DND-41 (cell line): ENCODE results near the gene BCKDK.

Experiments used
- ATAC-seq: fragments of 200-7000 bp; cut with Tn5 transposase; 3 replicates; pipeline ENCODE4 v1.9.1; 2021; ENCODE audit warnings: low read depth; ENCODE audit not compliant: insufficient read depth
- DNase-seq: peaks from one replicate; pipeline ENCODE4 v3.0.0-alpha.2; 2020
- H2AFZ ChIP-seq: 2 replicates; pipeline ENCODE4 v1.6.0; 2012; ENCODE audit warnings: low read depth, low read length
- H3K27ac ChIP-seq: 2 replicates; pipeline ENCODE4 v1.5.1; 2012; ENCODE audit warnings: low read length, inconsistent platforms
- H3K27me3 ChIP-seq: fragments of 200-600 bp; sonication (generic); 2 replicates; pipeline ENCODE4 v1.6.0; 2012; ENCODE audit warnings: low read length, mild to moderate bottlenecking, inconsistent platforms; ENCODE audit not compliant: insufficient read depth, poor library complexity
- H3K36me3 ChIP-seq: 2 replicates; pipeline ENCODE4 v1.5.1; 2012; ENCODE audit warnings: low read length, inconsistent platforms; ENCODE audit not compliant: insufficient read depth
- H3K4me1 ChIP-seq: 2 replicates; pipeline ENCODE4 v1.5.1; 2012; ENCODE audit warnings: mild to moderate bottlenecking, low read length; ENCODE audit not compliant: insufficient read depth
- H3K4me2 ChIP-seq: 2 replicates; pipeline ENCODE4 v1.6.0; 2012; ENCODE audit warnings: mild to moderate bottlenecking, moderate library complexity, low read length, inconsistent platforms; ENCODE audit not compliant: insufficient read depth
- H3K4me3 ChIP-seq, 2 experiments: fragments of 200-600 bp in 1 of 2; shearing (Covaris generic) in 1 of 2; 2 replicates each; pipeline ENCODE4 v1.5.1; 2012 to 2016; ENCODE audit warnings: inconsistent platforms in 2 of 2, low read length in 2 of 2, mild to moderate bottlenecking in 2 of 2, low read depth in 1 of 2, moderate library complexity in 1 of 2
- H3K79me2 ChIP-seq: 2 replicates; pipeline ENCODE4 v1.6.0; 2012; ENCODE audit warnings: low read length, inconsistent platforms; ENCODE audit not compliant: insufficient read depth
- H3K9ac ChIP-seq: 2 replicates; pipeline ENCODE4 v1.6.0; 2012; ENCODE audit warnings: low read depth, mild to moderate bottlenecking, inconsistent platforms, low read length, moderate library complexity
- H3K9me3 ChIP-seq: 2 replicates; pipeline ENCODE4 v1.5.1; 2012; ENCODE audit warnings: low read length, moderate library complexity, mild to moderate bottlenecking, inconsistent platforms; ENCODE audit not compliant: insufficient read depth, severe bottlenecking
- H4K20me1 ChIP-seq: 2 replicates; pipeline ENCODE4 v1.6.0; 2012; ENCODE audit warnings: low read length; ENCODE audit not compliant: insufficient read depth
- EZH2 ChIP-seq: IDR thresholded peaks from 3 replicates; pipeline ENCODE4 v1.6.1; 2012; ENCODE audit warnings: borderline replicate concordance, low read depth, mild to moderate bottlenecking, moderate library complexity, low read length, inconsistent platforms; ENCODE audit not compliant: severe bottlenecking
- TF ChIP-seq, protein P1 (sequence below): IDR thresholded peaks from 2 replicates; pipeline ENCODE4 v1.5.1; 2012; ENCODE audit warnings: borderline replicate concordance, low read length, moderate library complexity, mild to moderate bottlenecking; ENCODE audit not compliant: poor library complexity, severe bottlenecking; ENCODE audit errors: extremely low read depth

The BCKDK gene

DNA sequence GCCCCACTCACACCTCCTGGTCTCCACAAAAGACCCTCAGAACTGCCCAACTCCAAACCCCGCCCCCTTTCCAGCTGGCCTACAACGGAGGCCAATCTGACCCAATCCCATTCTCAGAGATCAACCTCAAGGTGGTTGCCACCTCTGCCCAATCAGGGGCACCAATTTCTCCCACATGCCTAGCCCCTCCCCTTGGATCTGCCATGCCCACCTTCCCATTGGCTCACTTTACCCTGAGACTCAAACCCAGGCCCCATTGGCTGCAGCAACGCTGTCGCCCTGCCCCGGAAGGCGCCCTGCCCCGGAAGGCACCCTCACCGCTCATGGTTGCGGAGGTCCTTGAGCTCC is 44.7 kb upstream of the BCKDK start:
- no peak overlapping the region for H3K9ac ChIP-seq
- H3K4me1 ChIP-seq = no peaks in the 10 kb centered on the region; the same call in 1 of the 2 replicates
- no peak for DNase-seq
- peaks cover 41% of the 10 kb centered on the region for H3K79me2 ChIP-seq
- no peak overlapping the region for H2AFZ ChIP-seq
- peaks cover 39% of the 10 kb centered on the region for H3K36me3 ChIP-seq
- no peaks in the 10 kb centered on the region for H3K27me3 ChIP-seq
- H3K27ac ChIP-seq = no peak overlapping the region
- H3K9me3 ChIP-seq = no peaks in the 10 kb centered on the region
- H3K4me2 ChIP-seq = no peak overlapping the region
- no peak for ATAC-seq
- TF ChIP-seq, protein P1, sequence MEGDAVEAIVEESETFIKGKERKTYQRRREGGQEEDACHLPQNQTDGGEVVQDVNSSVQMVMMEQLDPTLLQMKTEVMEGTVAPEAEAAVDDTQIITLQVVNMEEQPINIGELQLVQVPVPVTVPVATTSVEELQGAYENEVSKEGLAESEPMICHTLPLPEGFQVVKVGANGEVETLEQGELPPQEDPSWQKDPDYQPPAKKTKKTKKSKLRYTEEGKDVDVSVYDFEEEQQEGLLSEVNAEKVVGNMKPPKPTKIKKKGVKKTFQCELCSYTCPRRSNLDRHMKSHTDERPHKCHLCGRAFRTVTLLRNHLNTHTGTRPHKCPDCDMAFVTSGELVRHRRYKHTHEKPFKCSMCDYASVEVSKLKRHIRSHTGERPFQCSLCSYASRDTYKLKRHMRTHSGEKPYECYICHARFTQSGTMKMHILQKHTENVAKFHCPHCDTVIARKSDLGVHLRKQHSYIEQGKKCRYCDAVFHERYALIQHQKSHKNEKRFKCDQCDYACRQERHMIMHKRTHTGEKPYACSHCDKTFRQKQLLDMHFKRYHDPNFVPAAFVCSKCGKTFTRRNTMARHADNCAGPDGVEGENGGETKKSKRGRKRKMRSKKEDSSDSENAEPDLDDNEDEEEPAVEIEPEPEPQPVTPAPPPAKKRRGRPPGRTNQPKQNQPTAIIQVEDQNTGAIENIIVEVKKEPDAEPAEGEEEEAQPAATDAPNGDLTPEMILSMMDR = no peak
- no peak for TF ChIP-seq EZH2
- H3K4me3 ChIP-seq = no peak overlapping the region
- H4K20me1 ChIP-seq = peaks cover 25% of the 10 kb centered on the region

- Histone ChIP-seq H3K27me3 (no peaks in the 10 kb centered on the region), H3K4me2 (no peak overlapping the region), H3K36me3 (peaks cover 39% of the 10 kb centered on the region), H4K20me1 (peaks cover 25% of the 10 kb centered on the region), H3K9me3 (no peaks in the 10 kb centered on the region), H3K79me2 (peaks cover 46% of the 10 kb centered on the region), H3K4me3 (no peak overlapping the region), H3K27ac (no peak overlapping the region), H3K9ac (no peak overlapping the region), H3K4me1 (no peaks in the 10 kb centered on the region; the same call in 1 of the 2 replicates), H2AFZ (no peak overlapping the region)
- ATAC-seq (no peak), DNase-seq (no peak)
- TF ChIP-seq, protein P1 = no peak
- no peak for TF ChIP-seq EZH2
These were observed 44.2 kb upstream of the BCKDK start for GRCh38 chr16:31063843-31064611.

DNA sequence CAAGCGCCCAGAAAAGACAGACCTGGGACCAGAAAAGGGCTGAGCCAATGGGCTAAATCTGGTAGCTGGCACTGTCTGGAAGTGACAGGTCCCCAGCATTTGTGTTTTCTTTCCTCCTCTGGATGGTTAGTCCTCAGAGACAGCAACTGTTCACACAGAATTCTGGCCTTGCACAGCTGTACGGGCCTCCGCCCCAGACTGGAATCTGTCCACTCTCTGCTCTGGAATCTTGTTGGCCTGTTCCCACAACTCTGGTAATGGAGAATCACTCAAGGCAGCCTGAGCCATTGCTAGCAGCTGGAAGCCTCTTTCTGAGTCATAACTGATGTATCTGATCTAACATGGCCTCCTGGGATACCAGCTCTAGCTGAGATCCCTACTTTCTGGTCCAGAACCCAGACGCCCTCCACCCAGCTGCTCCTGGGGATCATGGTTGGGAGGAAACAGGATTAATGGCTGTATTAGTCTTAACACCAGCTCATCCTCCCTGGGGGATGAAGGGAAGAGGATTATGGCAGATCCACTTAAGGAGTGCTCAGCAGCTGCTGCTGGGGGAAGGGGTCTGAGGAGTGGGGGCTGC is 43.2 kb upstream of the BCKDK start:
- Histone ChIP-seq H3K9me3 (no peaks in the 10 kb centered on the region), H3K4me3 (no peak overlapping the region), H3K79me2 (peaks cover 51% of the 10 kb centered on the region), H3K27ac (no peak overlapping the region), H4K20me1 (peaks cover 25% of the 10 kb centered on the region), H3K9ac (no peak overlapping the region), H3K36me3 (peaks cover 39% of the 10 kb centered on the region), H2AFZ (no peak overlapping the region), H3K4me2 (no peak overlapping the region), H3K4me1 (no peaks in the 10 kb centered on the region; the same call in 1 of the 2 replicates), H3K27me3 (no peaks in the 10 kb centered on the region)
- no peak for TF ChIP-seq EZH2
- TF ChIP-seq, protein P1 = no peak
- ATAC-seq (no peak), DNase-seq (no peak)
